Effector CD4-positive, alpha-beta T cell (primary cell): ENCODE results near the gene UFD1.

ENCODE experiments used
- DNase-seq: peaks from one replicate; pipeline ENCODE4 v3.0.0-alpha.2; 2020

Gene UFD1

GRCh38 chr22:19419464-19420178 lies 59.4 kb downstream of the UFD1 start:
- no peak for DNase-seq

GRCh38 chr22:19419086-19419463 lies 59.9 kb downstream of the UFD1 start:
- DNase-seq = no peak

DNA sequence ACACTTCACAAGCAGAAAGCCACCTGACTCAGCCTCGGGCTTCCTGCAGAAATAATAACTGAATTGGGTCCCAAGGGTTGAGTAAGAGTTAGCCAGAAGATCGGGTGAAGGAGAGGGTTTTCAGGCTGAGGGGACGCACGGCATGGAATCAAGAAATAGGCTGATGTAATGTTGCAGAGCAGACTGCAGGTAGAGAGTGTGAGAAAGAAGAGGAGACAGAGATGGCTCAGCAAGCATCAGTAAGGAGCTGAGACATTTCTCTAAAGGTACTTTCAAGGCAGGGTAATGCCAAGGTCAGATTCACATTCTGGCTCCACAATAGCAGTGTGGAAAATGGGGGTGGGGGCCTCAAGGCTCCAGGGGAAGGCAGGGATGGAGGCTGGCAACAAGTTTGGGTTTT lies 66.1 kb downstream of the UFD1 start:
- no peak for DNase-seq

DNA sequence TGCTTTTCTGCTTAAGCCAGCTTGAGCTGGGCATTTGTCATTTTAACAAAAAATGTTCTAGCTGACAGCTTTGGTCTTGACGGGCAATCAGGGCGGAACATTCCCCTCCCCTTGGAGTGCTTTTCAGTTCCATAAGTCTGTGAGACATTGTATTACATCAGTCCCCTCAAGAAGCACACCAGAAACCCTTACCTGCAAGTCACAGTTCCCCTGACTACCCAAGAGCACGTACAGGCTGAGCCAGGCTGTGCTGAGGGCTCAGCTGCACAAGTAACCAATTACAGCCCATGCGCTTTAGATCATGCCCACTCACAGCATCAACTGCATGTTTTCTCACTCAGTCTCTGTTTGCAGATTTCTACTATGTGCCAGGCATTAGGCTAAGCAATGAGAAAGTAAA lies 66.5 kb downstream of the UFD1 start:
- no peak for DNase-seq

DNA sequence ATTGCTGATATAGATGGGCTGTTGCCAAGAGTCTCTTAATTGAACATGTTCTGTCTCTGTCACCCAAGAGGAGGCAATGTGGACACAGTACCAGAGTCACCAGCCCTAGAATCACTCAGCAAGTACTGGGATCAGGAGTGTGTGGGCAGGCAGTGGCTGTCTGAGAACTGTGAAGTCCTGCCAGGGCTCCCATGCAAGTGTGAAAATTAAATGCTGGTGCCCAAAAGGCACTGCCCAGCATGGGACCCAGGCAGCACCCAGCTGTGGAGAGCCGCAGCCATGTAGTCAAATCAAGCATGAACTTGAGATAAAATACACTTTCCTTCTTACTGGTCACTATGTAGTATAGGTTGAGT lies 67.3 kb downstream of the UFD1 start:
- DNase-seq = no peak

DNA sequence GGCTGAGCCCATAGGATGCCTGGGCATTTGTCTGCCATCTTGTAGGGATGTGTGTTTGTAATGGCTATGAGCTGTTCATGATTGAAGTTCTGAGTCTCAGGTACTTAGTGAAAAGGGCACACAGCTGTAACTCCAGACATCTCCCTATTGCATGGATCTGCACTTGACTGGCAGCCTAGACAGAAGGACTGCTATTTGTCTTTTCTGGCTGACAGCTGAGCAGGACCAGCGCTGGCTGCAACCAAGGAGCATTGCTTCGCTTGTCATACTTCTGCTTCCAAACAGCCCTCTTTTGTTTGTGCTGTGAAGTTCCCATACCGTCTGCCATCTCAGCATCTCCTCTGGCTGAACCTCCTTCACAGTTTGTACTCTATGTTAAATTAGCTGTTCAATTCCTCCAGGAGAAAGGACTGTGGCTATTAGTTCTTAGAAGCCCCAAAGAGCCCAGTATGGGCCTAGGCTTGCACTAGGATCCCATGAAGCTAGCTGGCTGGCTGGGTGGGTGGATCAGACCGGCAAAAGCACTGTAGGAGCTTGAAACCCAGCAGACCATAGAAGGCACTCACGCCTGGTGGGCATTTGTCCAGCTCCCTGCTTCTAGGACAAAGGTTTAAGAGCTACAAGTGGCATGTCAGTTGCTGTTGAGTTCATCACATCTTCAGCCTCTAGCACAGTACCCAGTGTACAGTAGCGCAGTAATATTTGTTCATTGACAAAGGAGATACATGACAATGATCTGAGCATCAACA lies 67.9 kb downstream of the UFD1 start:
- no peak for DNase-seq

- DNase-seq = no peak
Observed at GRCh38 chr22:19407649-19408606, 71.1 kb downstream of the UFD1 start.

DNA sequence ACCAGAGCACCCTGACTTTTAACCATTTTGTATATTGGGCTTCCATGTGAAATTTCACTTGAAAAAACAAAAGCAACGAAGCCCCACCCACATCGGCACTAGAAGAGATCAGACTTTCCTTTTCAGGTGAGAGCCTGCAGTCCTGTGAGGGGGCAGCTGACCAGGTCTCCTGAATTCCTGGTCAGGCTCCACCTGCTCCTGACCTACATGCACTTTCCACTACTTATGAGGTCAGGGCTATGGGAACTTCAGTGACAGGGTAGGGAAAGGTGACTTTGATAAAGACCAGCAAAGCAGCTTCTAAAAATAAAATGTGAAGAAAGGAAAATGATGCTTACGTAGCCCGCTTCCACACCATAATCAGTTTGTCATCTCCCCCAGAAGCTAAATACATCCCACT lies 72.1 kb downstream of the UFD1 start:
- no peak for DNase-seq

DNA sequence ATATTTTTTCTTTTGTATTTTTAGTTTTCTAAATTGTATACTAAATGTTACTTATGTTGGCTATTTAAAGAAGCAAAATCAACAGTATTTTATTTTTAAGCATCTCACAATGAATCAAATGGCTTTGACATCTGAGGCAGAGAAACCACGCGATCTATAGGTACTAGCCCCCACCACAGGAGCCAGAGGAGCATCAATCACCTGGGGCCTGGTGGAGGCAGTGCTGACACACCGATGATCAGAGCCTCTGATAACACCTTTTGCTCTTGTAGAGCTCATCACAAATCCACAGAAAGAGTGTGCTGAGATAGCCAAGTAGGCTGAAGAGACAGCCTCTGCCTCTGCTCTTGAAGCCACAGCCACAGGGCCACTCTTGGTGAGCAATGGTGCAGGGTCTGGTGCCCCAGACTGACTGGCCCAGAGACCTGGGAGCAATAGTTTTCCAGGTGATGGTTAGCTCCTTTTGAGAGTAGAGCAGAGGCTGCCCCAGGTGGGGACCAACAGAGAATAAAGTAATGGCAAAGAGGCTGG lies 72.6 kb downstream of the UFD1 start:
- no peak for DNase-seq

GRCh38 chr22:19405652-19406051 lies 73.3 kb downstream of the UFD1 start:
- no peak for DNase-seq

DNA sequence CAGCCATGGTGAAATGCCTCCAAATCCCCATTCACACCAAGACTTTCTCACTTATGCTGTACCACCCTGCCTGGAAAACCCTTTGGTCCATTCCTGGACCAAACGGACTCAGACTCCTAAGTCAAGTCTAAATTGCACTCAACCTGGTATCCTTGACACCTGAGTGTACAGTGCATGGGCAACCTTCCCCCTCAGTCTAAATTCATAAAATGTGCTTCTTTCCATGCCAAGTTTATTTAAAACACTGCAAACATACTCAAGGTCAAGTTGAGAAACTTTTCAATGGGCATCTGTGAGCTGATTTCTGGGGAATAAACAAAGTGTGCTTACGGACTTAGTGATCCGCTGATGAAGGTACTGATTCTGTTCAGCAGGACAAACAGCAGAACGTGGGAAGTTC lies 73.9 kb downstream of the UFD1 start:
- no peak for DNase-seq

DNA sequence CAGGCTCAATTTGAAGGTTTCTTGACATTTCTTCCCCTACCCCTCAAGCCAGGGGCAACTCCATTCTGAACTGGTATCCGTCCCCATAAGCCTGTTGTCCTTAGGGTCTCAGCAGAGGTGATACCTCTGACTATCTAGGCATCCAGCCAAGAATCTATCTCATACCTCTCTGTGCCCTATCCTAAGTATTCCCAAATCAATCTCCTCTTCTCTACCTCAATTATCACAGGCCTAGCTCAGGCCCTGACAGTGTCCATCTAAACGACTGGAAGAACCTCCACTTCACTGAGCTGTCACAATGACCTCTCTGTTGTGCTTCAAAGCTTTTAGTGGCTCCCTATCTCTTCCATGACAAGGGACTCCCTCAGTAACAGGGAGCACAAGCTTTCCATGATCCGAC lies 74.3 kb downstream of the UFD1 start:
- no peak for DNase-seq

DNA sequence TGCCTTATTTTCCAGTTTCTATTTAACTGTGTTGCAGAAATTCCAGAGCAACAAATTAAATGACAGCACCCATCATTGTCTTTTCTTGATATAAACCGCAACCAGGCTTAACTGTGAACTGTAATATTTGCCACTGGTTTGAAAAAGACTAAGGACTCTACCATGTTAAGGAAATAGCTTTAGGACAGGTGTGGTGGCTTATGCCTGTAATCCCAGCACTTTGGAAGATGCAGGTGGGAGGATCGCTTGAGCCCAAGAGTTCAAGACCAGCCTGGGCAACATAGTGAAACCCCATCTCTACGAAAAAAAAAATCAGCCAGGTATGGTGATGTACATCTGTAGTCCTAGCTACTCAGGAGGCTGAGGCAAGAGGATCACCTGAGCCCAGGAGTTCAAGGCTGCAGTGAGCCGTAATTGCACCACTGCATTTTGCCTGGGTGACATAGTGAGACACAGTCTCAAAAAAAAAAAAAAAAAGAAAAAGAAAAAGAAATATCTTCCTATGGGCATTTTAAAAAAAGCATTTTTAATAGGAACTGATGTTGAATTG lies 76.3 kb downstream of the UFD1 start:
- DNase-seq = no peak

GRCh38 chr22:19401483-19401882 lies 77.5 kb downstream of the UFD1 start:
- DNase-seq = no peak

- DNase-seq = no peak
Observed at GRCh38 chr22:19400881-19401280, 78.1 kb downstream of the UFD1 start.
